ENCODE measurements around the gene PCYOX1L.

DNA sequence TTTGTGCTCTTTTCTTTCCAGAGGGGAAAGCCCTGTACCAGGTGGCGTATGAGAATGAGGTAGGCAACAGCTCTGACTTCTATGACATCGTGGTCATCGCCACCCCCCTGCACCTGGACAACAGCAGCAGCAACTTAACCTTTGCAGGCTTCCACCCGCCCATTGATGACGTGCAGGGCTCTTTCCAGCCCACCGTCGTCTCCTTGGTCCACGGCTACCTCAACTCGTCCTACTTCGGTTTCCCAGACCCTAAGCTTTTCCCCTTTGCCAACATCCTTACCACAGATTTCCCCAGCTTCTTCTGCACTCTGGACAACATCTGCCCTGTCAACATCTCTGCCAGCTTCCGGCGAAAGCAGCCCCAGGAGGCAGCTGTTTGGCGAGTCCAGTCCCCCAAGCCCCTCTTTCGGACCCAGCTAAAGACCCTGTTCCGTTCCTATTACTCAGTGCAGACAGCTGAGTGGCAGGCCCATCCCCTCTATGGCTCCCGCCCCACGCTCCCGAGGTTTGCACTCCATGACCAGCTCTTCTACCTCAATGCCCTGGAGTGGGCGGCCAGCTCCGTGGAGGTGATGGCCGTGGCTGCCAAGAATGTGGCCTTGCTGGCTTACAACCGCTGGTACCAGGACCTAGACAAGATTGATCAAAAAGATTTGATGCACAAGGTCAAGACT lies 10.3 kb downstream of the PCYOX1L start:
- TF ChIP-seq BHLHE40 (IDR thresholded peaks at IDR 0.05; ENCODE audit: low read depth, low read length), result no peak
- TF ChIP-seq, protein P1, sequence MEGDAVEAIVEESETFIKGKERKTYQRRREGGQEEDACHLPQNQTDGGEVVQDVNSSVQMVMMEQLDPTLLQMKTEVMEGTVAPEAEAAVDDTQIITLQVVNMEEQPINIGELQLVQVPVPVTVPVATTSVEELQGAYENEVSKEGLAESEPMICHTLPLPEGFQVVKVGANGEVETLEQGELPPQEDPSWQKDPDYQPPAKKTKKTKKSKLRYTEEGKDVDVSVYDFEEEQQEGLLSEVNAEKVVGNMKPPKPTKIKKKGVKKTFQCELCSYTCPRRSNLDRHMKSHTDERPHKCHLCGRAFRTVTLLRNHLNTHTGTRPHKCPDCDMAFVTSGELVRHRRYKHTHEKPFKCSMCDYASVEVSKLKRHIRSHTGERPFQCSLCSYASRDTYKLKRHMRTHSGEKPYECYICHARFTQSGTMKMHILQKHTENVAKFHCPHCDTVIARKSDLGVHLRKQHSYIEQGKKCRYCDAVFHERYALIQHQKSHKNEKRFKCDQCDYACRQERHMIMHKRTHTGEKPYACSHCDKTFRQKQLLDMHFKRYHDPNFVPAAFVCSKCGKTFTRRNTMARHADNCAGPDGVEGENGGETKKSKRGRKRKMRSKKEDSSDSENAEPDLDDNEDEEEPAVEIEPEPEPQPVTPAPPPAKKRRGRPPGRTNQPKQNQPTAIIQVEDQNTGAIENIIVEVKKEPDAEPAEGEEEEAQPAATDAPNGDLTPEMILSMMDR (IDR thresholded peaks at IDR 0.05), result no peak
- no peak for TF ChIP-seq GATA3 (IDR thresholded peaks at IDR 0.05; ENCODE audit: borderline replicate concordance)
- TF ChIP-seq EP300 (IDR thresholded peaks at IDR 0.05), result no peak
- no peak for TF ChIP-seq ZFP36 (IDR thresholded peaks at IDR 0.05; ENCODE audit: borderline replicate concordance, partially characterized antibody)
- TF ChIP-seq HOXB13 (CRISPR knock-in tag; IDR thresholded peaks at IDR 0.05; ENCODE audit: low read depth), result no peak
- no peak for TF ChIP-seq POLR2A (IDR thresholded peaks at IDR 0.05; ENCODE audit: low read length)
- TF ChIP-seq HOXA7 (CRISPR knock-in tag; IDR thresholded peaks at IDR 0.05), result no peak
